HG02763 (cell line): ENCODE results near the gene LRRC26.

Experiments used
- ATAC-seq: cut with Tn5 transposase; IDR thresholded peaks from one replicate; pipeline ENCODE4 v1.9.1; 2021; ENCODE audit warnings: mild to moderate bottlenecking, moderate library complexity; ENCODE audit not compliant: unreplicated experiment

LRRC26 gene

DNA sequence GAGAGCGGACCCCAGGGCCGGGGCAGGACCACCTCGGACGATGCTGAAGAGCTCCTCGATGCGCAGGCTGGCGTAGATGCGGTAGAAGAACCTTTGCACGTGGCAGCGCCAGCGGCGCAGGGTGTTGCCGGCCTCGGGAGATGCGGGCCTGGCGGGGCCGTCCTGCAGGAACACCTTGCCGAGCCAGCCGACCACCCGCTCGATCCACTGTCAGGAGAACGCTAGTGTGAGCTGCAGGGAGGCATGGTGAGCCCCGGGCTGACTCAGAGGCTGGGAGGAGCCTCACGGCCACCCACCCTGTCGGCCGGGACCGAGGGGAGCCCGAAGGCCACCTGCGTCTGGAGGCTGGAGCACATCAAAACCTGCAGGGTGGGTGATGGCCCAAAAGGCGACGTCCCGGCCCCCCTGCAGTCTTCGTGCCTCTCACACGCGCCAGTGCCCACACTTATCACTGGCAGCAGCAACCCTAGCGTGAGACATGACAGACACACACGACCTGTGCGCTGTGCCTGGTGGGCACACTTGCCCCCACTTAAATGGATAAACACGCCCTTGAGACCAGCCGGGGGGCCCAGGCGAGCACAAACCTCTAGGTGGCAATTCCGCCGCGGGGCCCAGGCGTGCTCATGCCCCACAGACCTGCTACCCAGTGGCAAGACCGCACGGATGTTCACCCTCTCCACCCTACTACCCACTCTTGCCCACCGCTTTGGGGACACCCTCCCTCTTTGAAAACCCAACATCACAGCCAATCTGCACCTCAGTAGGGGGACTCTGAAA, 15.2 kb upstream of the LRRC26 start:
- ATAC-seq, result no peak

DNA sequence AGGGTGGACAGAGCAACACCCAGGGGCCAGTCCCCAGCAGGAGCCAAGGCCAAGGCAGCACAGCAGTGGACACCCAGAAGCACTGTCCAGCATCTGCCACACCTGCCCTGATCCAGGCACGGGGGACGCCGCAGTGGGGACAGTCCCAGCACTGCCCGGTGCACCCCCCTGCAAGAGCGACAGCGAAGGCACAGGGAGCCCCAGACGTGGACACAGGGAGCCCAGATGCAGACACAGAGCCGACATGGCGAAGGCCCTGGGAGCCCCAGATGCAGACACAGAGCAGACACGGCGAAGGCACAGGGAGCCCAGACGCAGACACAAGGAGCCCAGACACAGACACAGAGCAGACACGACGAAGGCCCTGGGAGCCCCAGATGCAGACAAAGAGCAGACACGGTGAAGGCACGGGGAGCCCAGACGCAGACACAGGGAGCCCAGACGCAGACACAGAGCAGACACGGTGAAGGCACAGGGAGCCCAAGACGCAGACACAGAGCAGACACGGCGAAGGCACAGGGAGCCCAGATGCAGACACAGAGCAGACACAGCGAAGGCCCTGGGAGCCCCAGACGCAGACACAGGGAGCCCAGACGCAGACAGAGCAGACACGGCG, 14.2 kb upstream of the LRRC26 start:
- ATAC-seq, result no peak

DNA sequence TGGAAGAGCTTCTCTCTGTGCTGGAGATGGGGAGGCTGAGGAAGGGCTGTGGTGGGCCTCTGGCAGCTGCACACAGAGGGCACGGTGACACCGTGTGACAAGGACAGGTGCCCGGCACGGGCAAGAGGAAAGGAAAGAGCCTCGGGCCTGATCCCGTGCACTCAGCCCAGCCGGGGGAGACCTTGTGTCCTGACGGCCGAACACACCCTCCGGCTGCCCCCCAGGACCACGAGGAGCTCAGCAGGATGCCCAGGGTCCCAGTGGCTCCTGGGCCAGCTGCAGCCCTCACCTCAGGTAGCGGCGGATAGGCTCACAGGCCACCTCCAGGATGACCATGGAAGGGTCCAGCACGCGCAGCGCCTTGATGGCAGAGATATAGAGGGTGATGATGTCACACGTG, 13.0 kb upstream of the LRRC26 start:
- ATAC-seq, result no peak

DNA sequence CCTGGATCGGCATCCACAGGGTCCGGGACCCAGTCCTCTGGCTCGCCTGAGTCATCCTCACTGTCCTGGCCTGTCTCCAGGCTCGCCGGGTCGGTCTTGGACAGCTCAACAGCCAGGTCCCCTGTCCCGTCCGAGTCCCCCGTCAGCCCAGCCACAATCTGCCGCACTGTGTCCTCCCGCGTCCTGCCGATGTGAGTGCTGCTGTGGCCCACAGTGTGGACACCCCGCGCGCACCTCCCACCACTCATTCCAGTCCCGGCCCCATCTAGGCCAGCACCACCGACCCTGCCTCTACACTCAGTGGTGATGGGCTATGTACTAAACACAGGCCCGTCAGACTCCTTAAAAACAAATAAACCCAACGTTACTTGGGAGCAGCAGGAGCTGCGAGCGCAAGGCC, 11.8 kb upstream of the LRRC26 start:
- ATAC-seq, result no peak

DNA sequence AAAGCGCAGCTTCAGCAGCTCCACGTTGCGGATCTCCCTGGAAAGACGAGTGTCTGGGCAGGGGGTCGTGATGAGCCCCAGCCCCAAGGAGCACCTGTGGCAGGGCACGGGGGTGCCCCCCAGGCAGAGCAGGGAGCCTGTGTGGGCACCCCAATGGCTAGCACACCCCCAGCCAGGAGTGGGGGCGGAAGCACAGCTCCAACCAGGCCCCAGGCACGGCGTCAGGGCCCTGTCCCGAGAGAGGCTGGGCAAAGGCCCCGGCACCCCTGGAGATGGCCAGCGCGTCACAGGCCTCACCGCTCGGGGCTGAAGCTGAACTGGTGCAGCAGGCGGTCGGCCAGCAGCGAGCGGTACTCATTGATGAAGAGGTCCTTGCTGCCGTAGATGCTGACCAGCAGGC, 10.6 kb upstream of the LRRC26 start:
- no peak for ATAC-seq

DNA sequence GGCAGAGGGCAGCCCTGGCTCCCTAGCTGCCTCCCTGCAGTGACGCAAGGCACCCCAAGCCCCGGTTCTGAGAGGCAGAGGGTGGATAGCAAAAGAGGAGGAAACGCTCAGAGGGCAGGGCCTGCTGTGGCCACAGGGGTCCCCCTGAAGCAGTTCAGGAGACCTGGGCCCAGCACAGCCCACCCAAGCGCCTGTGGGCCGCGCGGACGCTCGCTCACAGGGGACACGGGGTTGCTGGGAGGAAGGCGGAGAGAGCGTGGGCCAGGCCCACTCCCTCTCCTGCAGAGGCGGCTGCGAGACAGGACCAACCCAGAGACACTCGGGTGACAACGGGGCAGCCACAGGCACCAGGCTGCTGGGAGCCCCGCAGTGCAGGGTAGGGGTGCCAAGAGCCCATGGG, 9.9 kb upstream of the LRRC26 start:
- no peak for ATAC-seq

DNA sequence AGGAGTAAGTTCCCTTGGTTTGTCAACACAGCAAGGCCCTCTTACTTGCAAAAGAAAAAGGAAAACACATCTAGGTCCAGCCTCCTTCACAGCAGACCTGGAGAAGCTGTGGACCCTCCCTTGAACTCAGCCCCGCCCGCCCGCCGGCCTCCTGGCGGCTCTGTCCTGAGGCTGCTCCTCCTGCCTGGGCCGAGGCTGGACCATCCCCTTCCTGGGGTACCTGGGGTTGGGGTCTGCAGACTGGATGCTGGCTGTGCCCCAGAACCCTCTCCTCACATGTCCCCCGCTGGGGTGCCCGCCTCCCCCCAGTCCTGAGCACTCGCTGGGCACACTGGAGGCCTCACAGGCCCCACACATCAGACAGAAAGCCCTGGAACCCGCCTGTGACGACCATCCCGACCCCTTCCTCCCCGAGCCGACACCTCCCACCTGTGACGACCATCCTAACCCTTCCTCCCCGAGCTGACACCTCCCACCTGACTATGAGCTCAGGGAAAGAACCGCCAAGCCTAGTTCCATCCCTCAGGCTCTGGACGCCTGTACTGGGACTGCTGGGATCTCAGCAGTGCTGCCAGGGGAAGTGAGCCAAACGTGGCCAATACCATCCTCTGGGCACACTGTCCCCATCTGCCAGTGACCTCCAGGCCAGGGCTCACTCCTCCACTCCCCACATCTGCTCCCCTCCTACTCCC, 9.2 kb upstream of the LRRC26 start:
- ATAC-seq, result no peak

DNA sequence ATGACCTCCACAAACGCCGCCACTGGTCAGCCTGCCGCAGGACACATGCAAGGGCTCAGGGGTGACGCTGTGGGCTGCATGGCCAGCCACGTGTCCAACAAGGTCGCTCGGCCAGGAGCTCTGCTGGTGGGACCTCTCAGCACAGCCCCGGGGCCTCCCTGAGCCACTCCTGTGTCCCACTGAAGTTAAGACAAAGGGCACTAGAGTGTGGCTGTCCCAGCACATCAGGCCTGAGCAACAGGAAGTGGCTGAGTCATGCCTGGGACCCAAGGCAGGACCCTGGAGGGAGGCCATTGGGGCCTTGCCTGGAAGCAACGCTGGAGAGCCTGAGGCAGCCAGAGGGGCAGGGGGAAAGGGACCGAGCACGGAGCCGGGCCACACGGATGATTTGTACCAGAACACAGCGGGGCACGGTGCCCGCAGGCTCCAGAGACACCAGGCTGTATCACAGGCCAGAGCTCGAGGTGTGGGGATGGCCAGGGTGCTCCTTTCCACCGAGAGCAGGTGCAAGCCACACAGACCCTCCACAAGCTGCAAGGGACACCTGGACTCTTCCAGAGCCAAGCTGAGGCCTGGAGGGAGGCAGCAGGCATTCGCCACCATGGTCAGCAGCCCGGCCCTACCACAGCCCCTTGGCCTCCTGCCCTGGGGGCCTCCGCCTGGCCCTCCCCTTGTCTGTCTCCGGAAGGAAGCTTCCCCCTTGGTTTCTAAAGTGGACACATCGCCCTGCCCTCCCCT, 8.5 kb upstream of the LRRC26 start:
- ATAC-seq, result no peak

DNA sequence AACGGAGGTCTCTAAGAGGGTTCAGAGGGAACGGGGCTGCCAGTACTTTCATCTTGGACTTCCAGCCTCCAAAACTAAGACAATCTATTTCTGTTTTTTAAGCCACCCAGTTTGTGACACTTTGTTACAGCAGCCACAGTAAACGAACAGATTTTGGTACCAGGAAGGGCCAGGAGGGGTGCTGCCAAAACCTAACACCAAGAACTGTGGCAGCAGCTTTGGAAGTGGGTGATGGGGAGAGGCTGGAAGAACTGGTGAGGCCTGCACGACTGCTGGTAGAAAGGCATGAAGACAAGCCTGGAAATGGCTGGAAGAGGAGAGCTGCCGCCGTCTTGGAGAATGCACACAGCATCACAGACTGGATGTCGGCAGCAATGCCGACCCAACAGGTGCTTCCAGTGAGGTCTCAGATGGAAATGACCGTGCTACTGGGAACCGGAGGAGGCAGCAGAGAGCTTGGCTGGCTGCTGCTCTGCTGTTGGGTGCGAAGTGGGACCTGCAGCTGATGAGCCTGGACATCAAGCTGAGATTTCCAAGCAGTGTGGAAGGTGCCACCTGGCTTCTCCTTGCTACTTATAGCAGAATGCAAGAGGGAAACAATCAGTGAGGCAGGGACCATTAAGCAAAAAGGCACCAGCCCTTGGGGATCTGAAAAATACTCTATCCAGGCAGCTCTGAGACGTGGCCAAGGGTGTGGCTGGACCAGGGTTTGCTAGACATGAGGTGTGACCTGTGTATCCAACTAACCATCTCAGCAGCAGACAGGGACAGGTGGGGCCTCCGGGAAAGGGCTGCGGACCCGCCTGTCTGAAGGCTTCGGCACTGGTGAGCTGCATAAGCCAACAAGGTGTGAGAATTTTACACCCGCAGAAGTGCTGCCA, 6.7 kb upstream of the LRRC26 start:
- ATAC-seq, result no peak

DNA sequence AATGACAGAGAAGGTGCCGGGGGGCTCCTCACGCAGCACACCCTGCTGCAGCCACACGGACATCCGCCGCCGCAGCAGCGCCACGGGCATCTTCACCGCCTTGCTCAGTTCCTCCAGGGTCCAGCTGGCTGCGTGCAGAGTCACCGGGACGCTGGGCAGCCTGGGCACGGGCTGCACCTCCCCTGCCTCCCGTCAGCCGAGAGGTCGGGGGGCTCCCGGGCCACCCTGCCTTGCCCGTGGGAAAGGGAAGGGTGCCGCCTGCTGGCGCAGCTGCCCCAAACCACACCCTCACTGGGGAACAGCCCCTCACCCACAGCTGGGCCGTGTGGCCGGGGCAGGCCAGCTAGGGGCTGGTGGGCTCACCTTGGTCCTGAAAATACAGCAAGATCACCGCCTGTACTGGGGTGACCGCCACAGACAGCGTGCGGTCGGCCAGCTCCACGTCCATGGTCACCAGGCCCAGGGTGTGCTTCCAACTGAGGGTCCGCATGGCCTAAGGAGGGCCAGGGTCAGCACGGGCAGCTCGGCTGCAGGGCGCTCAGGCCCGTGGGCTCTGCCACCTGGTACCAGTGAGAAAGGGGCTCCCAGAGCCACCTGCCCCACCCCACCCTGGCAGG, 5.6 kb upstream of the LRRC26 start:
- no peak for ATAC-seq

DNA sequence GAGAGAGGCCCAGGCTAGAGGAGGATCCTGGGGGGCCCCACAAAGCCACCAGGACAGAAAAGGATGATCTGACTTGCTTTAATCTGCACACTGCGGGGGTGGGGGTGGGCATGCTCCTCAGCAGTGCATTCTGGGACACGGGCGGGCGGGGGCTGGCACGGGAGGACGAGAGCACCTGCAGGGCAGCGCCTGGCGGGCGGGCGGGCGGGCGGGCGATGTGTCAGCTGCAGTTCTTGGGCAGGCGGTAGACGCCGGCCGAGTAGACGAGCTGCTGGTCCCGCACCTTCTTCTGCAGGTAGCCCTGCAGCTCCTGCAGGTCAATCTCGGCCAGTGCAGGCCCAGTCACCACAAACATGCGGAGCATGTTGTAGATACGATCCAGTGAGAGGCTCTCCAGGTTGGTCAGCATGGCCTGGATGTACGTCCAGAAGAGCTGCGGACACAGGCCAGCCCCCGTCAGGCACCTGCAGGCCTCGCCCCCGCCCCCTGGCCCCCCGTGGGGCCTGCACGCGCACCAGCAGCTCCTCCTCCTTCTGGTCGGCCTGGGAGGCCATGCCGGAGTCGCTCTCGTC, 5.0 kb upstream of the LRRC26 start:
- no peak for ATAC-seq

DNA sequence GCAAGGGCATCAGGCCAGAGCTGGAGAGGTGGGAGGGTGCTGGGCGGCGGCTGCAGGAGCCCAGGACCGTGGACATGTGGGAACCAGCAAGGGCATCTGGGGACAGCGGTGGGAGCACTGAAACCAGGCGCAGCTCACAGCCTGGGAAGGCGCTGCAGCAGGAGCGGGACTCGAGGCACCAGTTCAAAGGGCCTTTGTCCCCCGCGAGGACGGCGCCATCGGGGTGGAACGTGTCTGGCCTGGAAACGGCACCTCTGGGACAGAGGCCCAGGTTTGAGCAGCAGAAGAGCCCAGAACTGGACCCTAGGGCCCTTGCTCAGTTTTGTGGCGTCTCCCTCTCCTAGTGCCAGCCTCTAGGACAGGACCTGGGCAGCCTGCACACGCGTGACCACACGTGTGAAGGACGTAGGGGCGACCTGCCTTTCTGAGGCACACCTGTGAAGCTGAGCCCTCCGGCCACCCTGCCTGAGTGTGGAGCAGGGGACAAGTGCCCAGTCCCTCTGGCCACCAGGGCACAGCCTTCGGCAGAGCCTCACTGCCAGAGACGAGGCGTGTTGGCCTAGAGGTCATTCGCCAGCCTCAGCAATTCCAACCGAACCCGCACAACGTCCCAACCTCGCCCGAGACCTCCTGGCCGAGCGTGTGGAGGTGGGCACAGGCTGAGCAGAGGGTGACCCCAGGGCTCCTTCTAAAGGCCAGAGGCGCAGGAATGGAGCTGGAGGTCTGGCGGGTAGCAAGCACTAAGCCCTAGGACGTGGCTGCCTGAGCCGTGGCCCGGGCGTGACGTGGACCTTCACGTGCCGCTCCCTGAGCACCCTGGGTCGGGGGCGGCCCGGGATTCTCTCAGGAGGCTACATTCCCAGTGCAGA, 4.2 kb upstream of the LRRC26 start:
- no peak for ATAC-seq

DNA sequence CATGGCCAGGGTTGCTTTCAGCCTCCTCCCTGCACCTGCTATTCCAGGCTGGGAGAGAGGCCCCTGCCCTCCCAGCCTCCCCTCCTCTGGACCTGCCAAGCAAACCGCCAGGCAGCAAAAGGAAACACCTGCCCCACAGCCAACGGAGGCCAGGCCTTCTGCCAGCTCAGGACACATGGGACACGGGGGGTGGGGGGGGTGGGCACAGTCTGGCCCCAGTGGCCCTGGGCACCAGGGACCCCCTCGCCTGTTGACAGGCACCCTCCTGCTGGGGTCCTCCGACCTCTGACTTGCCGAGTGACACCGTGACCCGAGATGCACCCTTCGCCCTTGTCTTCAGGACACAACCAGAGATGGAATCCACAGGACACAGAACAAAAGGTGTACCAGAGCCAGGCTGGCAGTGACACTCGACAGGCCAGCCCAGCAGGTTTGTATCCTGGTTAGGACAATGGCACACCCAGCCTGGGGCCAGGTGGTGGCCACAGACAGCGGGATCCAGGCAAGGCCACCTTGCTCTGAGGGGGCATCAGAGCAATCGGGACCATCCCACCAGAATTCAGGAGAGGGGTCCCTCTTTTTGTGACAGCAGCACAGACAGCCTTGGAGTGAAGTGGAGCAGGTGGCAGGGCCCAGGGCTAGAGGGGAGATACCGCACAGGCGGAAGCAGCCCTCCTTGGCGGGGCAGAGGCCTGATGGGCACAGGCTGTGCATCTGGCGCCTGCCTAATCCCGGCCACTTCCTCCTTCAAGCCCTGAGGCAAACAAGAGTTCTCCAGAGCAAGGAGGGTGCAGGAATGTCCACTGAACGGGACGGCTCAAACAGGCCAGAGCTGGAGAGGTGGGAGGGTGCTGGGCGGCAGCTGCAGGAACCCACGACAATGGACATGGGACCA, 3.3 kb upstream of the LRRC26 start:
- ATAC-seq, result no peak

DNA sequence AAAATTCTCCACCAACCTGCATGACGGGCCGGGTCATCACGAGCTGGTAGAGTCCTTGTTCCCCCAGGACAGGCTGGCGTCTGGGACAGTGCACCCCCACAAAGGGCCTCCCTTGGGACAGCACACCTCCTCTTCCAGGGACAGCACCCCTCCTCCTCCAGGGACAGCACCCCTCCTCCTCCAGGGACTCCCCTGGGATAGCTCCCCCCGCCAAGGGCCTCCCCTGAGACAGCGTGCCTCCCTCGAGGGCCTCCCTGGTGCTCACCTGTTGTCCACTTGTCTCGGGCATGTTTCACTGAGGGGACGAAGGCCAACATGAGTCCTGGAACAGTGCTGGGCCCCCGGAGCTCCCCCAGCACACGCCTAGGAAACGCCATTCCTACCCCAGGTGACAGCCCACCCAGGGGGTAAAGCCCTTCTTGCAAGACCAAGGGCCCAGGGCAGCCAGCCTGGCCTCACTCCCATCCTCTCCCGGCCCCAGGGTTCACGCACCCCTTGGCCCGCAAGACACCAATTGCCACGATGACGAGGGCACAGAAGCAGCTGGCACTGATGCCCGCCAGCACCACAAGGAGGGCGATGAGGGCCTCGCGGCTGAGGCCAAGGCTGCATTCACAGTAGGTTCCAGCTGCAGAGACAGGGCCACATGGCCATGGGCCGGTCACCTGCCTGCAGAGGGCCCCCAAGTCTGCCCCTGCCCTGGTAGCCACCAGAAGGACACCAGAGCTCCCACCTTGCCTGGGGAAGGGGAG, 1.5 kb upstream of the LRRC26 start:
- no peak for ATAC-seq

DNA sequence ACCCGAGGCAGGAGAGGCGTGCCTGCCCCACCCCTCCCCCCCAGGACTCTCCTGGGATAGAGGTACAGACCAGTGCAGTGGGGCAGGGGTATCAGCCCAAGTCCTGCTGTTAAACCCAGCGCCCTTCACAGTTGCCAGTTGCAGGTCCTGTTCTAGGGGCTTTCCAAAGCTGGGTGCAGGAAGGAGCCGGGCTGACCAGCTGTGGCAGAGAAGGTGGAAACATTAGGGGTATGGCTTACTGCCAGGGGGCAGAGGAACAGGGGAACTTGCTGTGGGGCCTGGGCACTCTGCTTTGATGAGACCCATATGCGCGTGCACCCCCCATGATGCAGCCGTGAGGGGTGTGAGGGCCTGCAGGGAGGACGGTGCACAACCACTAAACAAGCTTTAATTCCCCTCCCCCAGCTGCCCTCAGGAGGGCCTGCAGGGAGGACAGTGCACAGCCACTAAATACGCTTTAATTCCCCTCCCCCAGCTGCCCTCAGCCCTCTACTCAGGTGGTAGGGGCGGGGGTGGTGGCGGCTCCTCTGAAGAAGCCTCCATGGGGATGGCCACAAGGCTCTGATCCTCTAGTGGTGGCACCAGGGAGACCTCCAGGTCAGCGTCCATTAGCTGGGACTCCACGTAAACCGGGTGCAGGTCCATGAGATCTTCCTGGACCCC, 766 bp upstream of the LRRC26 start:
- no peak for ATAC-seq
